DMS 273 (cell line): ENCODE measurements around the gene PCNX3.

ENCODE experiments used
- DNase-seq: peaks from one replicate; lab custom pipeline; 2025; ENCODE audit not compliant: unreplicated experiment; lab: John Stamatoyannopoulos, UW

PCNX3 gene

DNA sequence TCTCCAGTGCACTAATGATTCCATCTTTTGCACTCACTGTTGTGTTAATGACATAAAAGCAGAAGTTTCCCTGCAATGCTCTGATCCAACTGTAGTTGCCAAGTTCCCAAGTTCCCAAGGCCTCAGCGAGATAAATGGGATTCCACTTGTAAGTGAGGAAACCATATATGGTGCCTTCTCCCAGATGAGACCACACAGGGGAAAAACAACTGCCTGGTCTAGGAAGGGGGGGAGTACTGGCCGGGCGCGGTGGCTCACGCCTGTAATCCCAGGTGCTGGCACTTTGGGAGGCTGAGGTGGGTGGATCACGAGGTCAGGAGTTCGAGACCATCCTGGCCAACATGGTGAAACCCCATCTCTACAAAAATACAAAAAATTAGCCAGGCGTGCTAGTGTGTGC is 70.4 kb downstream of the PCNX3 start:
- DNase-seq, result no peak
